Cortex of kidney (tissue), 1 donor: ENCODE results near the gene PNPLA7.

Experiments used
- DNase-seq: peaks from one replicate; lab custom pipeline; 2025; lab: John Stamatoyannopoulos, UW

The PNPLA7 gene

DNA sequence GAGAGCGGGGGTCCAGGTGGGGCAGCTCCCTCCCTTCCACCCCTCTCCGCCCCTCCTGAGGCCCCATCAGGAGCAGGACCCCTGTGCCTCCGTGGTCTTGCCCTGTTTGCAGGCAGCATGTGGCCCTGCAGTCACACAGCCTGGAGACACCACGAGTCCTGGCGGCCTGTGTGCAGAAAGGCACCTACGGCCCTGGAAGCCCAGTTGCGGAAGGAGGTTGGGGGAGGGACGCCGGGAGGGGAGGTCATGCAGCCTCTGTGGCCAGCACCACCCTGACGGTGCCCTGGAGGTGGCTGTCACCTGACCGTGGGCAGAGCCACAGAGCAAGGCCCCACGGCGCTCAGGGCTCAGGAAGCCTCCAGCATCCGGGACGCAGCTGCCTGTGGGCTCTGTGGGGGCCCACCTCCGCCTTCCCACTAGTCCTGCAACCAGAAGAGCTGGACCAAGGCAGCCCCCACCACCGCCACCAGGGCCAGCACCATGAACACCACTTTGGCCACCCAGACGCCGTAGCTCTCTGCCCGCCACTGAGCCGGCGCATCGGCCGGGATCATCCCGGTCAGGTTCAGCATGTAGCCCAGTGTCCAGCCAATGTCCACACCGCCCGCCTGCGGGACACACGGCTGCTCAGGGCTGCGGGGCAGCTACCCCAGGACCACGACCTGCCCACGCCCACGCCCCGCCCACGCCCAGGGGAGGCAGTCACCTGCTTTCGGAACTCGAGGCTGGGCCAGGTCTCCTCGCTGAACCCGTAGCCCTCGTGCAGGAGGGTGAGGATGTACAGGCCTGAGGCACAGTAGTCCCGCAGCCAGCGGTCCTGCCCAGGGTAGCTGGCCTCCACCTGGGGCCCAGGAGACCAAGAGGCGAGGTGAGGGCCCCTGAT, 115.5 kb downstream of the PNPLA7 start:
- DNase-seq: no peak

DNA sequence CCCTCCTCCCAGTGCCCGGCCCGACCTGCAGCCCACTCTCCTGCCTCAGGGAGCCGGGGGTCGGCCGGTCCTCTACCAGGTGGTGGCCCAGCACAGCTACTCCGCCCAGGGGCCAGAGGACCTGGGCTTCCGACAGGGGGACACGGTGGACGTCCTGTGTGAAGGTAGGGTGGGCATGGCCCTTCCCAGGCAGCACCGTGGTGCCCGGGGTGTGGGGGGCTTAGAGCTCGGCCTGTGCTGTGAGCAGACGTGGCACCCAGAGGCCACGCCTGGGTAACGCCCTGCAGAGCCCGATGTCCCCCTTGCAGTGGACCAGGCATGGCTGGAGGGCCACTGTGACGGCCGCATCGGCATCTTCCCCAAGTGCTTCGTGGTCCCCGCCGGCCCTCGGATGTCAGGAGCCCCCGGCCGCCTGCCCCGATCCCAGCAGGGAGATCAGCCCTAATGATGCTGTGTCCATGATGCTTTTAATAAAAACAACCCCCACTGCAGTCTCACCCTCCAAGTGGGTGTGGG, 116.2 kb downstream of the PNPLA7 start:
- no peak for DNase-seq

DNA sequence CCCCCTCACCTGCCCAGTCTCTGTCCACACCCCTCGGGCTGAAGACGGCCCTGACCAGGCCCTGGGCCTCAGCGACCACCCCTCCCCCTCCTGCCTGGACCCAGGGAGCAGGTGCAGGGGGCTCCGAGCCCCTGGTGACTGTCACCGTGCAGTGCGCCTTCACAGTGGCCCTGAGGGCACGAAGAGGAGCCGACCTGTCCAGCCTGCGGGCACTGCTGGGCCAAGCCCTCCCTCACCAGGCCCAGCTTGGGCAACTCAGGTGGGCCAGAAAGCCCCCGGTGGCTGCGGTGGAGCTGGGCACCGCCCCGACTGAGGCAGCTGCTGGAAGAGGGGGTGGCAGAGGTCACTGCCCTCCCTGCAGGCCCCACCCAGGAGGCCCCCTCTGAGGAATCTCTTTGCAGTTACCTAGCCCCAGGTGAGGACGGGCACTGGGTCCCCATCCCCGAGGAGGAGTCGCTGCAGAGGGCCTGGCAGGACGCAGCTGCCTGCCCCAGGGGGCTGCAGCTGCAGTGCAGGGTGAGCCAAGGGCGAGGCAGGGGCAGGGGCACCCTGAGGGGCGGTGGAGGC, 116.8 kb downstream of the PNPLA7 start:
- no peak for DNase-seq

DNA sequence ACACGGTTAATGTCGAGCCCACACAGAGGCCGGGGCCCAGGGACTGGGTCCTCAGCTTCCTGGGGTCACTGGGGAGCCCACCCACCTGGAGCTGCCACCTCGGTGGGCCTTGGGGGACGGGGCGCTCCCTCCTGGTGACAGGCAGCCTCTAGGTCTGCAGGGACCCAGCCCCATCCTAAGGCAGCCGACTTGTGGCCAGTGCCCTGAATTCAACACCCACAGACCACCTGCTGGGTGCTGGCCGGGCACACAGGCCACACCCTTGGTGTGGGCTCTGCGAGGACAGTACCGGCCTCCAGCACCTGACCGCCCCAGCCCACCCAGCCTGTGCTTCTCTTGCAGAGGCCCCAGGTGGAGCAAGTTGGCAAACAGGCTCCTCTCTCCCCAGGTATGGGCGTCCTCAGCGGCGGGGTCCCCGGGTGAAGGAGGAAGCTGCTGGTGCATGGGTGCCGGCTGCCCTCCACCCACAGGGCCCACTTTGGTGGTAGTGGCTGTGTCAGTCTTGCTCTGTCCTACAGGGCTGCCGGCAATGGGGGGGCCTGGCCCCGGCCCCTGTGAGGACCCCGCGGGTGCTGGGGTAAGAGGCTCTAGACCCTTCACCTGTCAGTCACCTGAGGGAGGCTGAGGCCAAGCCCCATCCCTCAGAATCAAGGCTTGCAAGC, 117.4 kb downstream of the PNPLA7 start:
- DNase-seq: no peak

DNA sequence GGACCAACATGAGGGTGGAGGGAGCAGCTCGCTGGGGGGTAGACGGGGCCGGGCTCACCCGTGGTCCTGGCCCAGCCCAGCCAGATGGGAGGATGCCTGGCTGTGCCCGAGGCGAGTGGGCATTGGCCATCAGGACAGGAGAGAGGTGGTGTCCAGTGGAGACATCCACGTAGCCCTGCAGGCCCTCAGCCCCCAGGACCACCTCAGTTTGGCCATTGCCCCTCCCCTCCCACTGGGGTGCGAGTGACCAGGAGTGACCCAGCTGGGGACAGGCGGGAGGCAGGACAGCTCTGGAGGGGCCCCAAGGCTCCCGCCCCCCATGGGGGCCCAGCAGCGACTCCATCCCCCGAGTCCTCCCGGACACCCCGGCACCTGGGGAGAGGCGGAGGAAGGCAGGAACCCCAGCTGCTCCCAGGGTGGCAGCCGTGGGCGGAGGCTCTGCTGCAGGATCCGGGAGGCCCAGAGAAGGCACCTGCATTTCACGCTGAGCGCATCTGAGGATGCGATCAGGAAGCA, 118.7 kb downstream of the PNPLA7 start:
- no peak for DNase-seq

DNA sequence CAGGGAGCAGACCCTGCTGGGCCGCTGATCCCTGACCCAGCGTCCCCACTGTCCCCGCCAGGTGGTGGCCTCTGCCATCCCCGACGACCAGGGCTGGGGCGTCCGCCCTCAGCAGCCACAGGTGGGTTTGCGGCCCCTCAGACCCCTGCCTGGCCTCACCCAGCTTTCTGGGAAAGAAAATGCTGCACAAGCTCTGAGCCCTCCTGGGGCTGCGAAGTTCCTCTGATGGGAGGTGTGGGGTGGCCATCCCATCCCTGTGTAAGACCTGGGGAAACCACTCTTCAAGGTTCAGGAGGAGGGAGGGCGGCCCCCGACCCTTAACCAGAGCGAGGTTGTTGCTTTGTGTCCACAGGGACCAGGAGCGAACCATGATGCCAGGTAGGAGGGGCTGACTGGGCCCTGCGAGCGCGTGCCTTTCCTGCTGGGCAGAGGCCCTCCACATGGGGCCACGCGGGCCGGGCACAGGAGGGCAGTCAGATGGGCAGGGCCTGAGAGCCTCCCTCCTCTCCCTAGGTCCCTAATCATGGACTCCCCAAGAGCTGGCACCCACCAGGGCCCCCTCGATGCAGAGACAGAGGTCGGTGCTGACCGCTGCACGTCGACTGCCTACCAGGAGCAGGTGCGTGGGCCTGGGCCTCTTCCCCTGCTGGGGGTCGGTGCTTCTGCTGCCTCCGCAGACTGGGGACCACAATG, 119.3 kb downstream of the PNPLA7 start:
- no peak for DNase-seq

DNA sequence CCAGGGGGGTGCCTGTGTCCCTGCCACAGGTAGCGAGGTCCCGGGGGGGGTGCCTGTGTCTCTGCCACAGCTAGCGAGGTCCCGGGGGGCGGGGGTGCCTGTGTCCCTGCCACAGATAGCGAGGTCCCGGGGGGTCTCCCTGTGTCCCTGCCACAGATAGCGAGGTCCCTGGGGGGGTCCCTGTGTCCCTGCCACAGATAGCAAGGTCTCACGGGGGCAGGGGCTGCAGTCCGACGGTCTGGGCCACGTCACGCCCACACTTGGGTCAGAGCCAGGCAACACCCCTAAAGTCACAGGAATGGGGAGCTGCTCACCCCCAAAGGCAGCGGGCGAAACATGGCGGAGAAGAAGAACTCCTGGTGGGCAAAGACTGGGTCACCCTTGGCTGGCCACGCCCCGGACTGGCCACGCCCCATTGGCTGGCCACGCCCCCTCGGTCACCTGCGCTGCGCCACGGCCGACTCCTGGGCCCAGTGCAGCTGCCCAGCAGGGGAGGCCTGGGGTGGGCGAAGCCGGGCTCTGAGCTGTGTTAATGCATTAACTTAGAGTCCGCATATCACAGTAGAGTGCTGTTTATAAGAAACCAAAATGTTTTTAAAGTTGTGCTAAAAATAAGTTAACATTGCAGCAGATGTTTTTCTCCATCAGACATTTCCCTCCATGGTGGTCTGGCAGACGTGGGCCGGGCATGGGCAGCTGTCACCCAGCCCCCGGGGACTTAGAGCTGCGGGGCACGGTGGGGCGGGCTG, 120.1 kb downstream of the PNPLA7 start:
- no peak for DNase-seq

DNA sequence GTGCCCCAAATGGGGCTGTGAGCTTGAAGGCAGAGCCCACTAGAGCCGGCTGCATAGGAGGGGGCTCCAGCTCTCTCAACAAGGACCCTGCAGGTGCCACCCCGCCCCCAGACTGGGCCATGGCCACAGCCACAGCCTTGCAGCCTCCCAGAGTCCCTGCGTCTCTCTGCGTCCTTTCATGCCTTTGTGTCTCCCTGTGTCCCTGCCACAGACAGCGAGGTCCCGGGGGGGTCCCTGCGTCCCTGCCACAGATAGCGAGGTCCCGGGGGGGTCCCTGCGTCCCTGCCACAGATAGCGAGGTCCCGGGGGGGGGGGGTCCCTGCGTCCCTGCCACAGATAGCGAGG, 120.7 kb downstream of the PNPLA7 start:
- DNase-seq: no peak

DNA sequence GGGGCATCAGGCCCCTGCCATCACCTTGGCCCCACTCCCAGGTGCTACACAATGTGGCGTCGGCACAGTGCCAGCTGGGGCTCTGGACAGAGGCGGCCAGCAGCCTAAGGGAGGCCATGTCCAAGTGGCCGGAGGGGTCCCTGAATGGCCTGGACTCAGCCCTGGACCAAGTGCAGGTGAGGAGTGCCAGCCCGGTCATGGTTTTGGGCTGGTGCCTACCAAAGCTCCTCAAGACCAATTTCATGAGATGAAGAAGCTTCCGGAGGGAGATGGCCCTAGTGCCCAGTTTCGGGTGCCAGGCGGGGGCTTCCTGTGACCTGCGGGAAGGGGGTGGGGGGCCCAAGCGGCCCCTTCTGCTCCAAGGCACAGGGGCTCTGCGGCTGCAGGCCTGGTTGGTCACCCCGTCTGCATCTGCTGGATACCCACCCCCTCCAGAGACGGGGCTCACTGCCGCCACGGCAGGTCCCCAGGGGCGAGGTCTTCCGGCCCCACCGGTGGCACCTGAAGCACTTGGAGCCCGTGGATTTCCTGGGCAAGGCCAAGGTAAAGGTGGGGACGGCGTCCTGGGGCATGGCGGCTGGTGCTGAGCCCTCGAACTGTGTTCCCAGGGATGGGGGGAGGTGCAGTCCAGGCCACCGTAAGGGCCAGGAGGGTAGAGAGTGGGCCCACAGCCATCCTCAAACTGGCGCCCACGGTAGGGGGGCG, 121.2 kb downstream of the PNPLA7 start:
- no peak for DNase-seq

DNA sequence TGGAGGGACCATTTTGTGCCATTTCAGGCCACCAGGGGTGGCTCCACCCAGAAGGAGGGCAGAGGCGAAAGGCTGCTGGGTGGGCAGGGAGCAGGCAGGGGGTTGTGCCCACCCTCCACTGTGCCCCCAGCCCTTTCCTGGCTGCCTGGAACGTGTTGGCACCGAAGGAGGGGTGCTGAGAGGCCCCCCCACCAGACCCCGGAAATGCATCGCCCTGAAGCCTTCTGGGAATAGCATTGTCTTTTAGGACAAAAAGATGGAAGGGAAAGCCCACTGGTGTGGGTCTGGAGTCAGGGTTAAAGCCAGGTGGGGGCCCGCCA, 121.9 kb downstream of the PNPLA7 start:
- no peak for DNase-seq

DNA sequence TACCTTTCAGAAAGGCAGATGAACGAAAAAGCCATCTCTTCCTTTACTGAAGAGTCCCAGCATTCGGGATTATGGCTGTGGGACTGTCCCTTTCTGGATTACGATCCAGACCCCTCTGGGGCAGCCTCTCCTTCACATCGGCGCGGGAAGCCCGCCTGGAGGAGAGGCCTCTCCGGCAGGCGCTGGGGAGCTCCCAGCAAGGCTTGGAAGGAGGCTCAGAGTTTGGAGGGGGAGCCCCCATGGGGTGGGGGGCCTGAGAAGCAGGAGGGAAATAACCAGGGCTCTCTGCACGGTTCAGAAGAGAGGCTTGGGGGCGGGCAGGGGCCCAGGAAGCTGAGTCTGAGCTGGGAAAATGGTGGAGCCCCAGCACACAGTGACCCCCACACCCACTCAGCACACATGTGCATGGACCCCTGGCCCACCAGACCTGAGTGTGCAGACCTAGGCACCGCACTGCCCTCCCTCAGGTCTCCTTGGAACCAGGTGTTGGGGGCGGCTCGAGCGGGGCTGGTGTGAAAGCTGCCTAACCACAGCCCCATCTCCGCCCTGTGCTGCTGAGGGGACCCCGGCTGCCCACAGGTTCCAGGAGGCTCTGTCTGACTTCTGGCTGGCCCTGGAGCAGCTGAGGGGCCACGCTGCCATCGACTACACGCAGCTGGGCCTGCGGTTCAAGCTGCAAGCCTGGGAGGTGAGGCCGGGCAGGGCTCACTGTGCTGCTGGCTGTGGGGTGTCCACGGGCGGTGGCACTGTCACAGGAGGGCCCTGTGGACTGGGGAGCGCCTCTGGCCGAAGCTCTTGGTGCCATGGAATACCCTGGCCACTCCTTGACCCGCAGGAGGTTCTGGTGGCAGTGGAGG, 122.5 kb downstream of the PNPLA7 start:
- DNase-seq: no peak

DNA sequence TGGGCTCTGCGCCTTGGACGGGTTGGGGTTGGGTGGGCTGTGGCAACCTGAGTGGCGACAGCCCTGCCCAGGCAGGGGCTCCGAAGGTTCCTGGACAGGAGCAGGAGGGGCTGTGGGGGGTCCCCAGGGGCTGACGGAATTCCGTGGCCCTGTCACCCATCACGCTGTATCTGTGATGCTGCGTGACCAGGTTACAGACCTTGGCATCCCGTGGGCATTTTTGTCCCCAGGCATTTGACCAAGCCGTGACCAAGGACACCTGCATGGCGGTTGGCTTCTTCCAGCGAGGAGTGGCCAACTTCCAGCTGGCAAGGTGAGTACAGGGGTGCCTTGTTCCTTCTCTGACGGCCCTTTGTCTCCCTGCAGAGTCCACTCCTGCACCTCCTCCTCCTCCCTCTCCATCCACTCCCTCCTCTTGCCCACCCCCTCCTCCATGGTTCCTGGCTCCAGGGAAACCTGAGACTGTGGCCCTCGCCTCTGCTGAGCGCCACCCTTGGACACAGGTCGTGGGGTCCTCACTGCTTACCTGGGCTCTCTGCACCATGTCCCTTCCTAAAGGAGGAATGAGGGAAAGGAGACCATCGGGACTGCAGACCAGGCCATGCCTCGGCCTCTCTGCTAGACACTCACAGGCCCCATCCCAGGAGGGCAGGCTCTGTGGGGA, 124.1 kb downstream of the PNPLA7 start:
- DNase-seq: no peak

DNA sequence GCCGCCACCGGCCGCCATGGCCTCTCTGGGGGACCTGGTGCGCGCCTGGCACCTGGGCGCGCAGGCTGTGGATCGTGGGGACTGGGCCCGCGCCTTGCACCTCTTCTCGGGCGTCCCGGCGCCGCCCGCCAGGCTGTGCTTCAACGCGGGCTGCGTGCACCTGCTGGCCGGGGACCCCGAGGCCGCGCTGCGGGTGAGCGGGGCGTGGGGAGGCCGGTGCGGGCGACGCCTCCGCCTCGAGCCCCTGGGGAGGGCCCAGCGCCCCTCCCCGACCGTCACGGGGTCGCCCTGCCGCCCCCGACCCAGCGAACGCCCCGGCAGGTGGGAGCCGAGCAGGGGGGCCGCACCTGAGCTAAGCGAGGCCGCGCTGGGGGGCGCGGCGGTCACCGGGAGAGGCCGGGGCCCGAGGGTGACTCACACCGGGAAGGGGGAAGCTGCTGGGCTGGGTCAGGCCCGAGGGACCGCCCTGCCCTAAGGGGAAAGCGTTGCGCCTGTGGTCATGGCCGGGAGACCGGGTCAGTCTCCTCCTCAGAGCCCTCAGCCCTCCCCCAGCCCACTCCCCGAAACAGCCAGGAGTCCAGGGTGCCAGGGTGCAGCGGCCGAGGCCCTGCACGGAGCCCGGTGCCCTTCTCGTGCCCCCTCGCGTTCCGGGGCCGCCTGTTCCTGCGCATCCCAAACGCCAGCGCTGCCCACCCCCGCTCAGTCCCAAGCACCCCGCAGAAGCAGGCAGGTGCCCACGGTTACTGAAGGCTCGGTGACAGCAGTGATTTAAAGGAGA, 126.5 kb downstream of the PNPLA7 start:
- no peak for DNase-seq

DNA sequence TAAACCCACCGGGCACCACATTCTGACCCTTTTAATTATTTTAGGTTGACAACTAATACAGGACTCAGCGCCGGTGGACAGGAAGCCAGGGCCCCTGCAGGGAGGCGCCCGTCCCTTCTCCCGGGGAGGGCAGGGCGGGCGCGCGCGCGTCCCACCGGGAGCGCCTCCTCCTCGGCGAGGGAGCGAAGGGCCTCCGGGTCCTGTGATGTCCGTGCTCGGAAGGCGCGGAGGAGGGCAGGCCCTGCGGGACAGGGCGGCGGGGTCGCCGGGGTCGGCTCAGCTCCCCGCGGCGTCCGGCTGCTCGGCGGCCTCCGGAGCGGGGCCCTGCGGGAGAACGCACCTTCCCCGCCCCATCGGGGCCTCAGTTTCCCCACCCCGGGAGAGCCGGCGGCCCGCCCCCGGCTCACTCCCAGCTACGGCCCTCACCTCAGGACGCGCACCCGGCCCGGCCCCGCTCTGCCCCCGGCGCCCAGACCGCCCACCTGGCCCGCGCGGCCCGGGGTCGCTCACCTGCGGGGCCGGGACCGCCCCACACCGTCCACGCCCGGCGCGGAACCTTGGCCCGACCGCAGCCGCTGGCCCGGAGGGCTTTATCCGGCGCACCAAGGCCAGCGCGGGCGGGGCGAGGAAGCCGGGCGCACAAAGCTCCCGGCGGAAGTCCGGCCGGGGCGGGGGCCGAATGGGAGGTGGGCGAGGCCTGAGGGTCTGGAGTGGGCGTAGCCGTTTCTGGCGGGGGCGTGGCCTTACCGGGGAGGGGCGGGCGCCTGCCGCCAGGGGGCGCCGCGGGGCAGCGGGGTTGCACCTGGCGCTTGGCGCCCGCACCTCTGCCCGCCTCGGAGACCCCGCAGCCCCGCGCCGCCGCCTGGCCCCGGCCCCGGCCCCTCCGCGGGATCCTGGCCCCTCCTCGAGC, 127.3 kb downstream of the PNPLA7 start, which contains the start of the genes EXD3 and NOXA1:
Gene EXD3 (minus strand): TSS at position 559 of the 910 bp plus-strand sequence. CDS start 27,805 bp downstream, outside the sequence.
Gene NOXA1 (plus strand): TSS at position 790 of the 910 bp plus-strand sequence. CDS start 137 bp downstream, outside the sequence.
- no peak for DNase-seq

DNA sequence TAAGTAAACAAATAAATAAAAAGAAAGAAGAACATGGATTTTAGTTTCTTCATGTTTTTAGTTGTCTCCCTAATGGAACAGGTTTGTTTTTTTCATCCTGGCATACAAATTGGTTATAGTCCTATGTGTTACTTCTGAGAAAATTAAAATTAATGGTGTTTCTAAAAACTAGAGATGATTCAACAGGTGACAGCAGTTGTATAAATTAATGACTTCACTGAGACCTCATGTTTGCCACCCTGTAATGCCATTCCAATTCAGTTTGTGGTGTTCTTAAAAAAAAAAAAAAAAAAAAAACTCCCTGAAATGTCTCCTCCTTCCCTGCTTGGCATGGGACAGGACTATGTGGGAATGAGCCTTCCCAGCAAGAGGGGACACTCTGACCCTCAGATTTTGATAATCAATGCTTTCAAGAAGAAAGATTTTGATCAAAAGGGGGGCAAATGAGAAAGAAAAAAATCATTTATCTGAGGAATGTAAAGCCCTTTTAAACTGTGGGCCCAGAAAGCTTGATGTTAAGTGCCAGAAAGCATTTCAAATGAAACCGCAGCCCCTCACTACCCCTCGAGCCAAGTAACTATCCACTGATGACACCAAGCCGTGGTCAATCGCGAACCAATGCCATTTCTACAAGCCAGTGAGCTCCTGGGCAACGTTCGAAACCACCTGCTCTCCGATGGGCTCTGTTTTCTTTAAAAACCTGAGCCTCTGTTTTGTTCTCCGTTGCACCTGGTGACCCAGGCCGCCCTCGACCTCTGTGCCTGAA, 128.2 kb downstream of the PNPLA7 start:
- DNase-seq: no peak
